OCI-LY7 (cell line): ENCODE results near the gene IMMP2L.

Source experiments
- EZH2phosphoT487 ChIP-seq: fragments of 200-600 bp; sonication (generic); IDR thresholded peaks from 2 replicates; pipeline ENCODE4 v1.6.1; 2018; ENCODE audit warnings: low read depth, borderline replicate concordance, mild to moderate bottlenecking, mixed run types, antibody characterized with exemption, low read length, moderate library complexity, mixed read lengths
- TF ChIP-seq, protein P1 (sequence below): fragments of 200-600 bp; sonication (generic); conservative IDR thresholded peaks from 2 replicates; pipeline ENCODE4 v1.5.1; 2014; ENCODE audit warnings: mild to moderate bottlenecking, antibody characterized with exemption, low read length, moderate library complexity, mixed read lengths

DNA sequence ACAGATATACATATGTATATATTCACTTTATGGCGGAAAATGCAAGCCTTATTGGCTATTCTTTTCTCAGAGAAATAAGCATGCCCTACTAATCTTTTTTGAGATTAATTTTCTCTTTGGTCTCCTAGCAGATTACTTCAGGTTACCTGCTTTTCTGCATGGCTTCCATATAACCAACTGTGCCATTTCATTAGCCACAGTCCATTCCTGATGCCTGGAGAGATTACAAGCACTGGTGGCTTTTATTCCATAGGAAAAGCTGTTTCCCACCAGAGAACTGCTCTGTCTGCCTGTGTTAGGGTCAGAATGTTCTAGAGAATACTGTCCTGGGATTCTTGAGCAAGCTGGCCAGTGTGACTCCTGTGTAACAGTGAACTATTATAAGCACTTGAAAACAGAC is 411.6 kb downstream of the IMMP2L start:
- TF ChIP-seq, protein P1, sequence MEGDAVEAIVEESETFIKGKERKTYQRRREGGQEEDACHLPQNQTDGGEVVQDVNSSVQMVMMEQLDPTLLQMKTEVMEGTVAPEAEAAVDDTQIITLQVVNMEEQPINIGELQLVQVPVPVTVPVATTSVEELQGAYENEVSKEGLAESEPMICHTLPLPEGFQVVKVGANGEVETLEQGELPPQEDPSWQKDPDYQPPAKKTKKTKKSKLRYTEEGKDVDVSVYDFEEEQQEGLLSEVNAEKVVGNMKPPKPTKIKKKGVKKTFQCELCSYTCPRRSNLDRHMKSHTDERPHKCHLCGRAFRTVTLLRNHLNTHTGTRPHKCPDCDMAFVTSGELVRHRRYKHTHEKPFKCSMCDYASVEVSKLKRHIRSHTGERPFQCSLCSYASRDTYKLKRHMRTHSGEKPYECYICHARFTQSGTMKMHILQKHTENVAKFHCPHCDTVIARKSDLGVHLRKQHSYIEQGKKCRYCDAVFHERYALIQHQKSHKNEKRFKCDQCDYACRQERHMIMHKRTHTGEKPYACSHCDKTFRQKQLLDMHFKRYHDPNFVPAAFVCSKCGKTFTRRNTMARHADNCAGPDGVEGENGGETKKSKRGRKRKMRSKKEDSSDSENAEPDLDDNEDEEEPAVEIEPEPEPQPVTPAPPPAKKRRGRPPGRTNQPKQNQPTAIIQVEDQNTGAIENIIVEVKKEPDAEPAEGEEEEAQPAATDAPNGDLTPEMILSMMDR, result no peak
- no peak for TF ChIP-seq EZH2phosphoT487
